Globus pallidus (tissue), 1 donor: ENCODE results near the gene RBBP8NL.

ENCODE experiments used
- DNase-seq: peaks from one replicate; pipeline ENCODE4 v3.0.0-alpha.2; 2015; ENCODE audit warnings: low spot score

Gene RBBP8NL

GRCh38 chr20:62461157-62461556, 33.8 kb upstream of the RBBP8NL start:
- no peak for DNase-seq

- no peak for DNase-seq
Observed at GRCh38 chr20:62460678-62461077, 33.3 kb upstream of the RBBP8NL start.

DNA sequence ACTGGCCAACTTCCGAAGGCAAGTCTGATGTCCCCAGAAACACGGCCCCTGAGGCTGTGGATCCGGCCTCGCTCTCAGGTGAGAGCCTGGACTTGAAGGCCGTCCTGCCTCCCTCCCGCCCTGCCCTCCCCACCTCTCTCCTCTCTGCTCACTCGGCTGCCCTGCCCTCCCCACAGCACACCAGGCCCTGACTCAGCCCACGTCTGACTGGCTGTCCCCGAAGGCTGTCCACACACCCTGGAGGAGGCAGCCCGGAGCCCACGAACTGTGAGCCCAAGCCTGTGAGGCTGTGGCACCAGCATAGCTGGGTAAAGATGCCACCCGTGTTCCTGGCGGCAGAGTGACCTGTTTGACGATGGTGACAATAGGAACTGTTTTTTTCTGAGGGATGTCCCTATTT, 32.1 kb upstream of the RBBP8NL start:
- DNase-seq, result no peak

DNA sequence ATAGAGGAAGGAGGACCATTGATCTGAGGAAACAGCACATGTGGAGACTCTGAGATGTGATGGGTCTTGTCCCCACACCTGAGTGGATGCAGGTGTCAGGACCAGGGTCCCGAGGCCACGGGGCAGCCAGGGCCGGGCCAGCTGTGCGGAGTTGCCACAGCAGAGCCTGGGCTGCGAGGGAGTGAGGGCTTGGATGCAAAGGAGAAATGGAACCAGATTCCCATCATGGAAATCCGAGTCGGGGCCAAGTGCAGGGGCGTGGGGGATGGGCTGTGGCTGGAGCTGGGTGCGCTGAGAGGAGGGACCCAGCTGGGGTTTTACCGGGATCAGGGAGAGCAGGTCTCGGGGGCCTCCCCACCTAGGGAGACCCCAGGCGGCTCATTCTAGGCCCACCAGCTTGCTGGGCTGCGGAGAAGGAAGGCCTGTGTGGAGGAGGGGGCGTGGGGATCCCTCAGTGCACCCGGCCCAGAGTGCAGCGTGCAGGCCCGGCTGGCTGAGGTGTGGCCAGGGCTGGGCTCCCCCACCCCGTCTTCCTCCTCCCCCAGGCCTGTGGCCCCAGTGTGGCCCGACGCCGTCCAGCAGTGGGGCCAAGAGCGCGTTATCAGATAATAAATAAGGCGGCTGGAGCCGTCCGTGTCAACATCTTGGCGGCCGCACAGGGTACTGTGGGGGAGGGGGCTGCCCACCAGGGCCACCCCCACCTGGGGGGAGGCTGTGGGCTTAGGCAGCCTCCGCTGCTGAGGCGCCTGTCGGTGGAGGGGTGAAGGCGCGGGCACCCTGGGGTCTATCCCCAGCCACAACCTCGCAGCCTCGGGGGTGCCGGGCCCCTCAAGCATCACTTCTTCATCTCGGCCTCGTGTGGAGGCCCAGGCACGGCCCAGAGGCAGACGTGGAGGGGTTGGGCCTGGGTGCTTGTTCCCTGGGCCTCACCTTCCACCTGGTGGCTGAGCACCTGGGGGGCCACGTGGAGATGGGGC, 31.2 kb upstream of the RBBP8NL start:
- DNase-seq, result no peak

- no peak for DNase-seq
Observed at GRCh38 chr20:62457831-62458230, 30.5 kb upstream of the RBBP8NL start.

- no peak for DNase-seq
Observed at GRCh38 chr20:62457098-62457497, 29.8 kb upstream of the RBBP8NL start.

- no peak for DNase-seq
Observed at GRCh38 chr20:62455929-62456328, 28.6 kb upstream of the RBBP8NL start.

DNA sequence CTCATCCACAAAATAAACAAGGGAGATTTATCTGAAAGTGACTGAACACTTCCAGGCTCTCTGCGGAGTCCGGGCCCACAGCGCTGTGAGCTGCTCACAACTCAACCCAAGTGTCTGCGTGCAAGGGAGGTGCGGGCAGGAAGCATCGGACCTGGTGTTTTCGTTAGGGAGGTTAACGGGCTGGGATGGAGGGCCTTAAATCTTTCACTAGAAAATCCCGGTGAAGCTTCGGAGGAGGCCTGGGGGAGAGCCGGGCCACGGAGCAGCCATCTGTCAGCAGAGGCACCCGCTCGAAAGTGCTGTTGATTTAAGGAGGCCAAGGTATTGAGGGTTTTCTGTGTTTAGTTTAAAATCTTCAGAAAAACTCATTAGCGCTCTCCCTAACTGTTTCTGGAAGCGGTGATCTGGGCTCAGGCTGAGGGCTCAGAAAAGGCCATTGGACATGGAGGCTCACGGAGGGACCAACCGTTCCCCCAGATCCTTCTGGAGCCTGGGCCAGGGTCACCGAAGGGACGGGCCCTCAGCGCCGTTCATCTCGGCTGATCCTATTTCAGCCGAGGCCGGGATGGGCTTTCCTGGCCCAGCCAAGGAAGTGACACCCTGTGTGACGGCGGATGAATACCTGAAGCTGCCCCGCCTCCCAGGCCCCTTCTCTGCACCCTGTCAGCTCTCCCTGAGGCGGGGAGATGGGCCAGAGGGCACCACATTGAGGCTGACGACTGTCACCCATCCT, 27.7 kb upstream of the RBBP8NL start:
- DNase-seq, result no peak

GRCh38 chr20:62453186-62453808, 26.0 kb upstream of the RBBP8NL start:
- DNase-seq, result no peak

DNA sequence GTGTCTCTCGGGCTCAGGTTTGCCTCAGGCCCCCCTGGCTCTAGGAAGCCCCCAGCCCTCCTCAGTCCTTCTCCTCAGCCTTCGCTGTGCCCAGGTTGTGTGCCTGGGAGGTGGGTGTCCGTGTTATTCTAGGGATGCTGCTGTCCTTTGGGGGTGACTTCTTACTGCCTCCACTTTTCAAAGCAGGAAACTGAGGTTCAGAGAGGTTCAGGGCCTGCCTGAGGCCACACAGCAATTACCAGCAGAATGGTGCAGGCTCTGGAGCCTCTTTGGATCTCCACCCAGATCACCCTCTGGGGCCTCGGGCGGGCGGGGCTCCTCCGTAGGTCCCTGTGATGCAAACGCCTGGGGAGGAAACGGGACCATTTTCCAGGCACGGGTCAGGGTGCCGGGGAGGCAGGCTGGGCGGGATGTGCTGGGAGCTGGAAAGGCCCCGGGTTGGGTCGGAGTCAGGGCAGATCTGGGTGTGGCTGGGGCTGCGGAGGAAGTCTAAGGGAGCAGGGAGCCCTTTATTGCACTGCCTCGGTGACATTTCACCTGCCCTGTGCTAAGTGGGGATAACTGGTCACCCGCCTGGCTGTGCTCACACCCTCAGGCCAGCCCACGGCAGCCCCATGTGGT, 25.2 kb upstream of the RBBP8NL start:
- DNase-seq, result no peak

GRCh38 chr20:62451970-62452369, 24.6 kb upstream of the RBBP8NL start:
- no peak for DNase-seq

DNA sequence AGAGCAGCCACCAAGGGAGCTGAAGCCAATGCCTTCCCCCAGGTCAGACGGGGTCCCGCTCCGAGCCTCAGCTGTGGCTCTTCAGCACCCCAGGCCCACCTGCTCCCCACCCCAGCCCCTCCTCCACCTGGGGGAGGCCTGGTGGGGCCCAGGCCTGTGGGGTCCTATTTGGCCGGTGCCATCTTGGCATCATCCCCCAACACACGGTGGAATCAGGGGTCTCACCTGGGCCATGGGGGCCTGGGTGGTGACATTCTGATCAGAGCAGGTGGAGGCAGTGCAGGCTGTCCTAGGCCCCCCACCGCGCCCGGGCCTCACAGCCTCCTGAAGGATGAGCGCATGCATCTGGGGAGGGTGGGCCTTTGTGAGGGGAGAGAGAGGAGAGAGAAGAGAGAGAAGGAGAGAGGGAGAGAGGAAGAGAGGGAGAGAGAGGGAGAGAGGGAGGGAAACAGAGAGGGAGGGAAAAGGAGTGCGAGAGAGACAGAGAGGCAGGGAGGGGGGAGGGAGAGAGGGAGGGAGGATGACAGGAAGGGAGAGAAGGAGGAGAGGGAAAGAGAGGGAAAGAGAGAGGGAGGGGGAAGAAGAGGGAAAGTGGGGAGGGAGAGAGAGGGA, 23.9 kb upstream of the RBBP8NL start:
- no peak for DNase-seq

- DNase-seq, result no peak
Observed at GRCh38 chr20:62449951-62450691, 22.8 kb upstream of the RBBP8NL start.

DNA sequence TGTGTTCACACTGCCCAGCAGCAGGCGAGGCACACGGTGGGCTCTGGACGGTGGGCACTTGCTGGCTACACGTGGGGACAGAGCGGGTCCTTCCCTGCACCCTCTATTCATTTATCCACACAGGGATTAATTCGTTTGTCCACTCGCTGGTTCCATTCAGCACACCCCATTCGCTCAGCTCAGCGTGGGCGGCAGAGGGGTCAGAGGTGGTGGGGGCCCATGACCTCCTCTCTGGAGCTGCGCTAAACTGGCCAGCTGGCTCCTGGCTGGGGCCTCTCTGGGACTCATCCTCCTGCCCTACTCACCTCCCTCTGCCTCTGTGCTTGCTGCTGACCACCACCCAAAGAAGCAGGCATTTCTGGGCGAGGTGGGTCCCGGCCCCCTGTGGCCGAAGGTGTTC, 21.4 kb upstream of the RBBP8NL start:
- no peak for DNase-seq

GRCh38 chr20:62448038-62448437, 20.7 kb upstream of the RBBP8NL start:
- no peak for DNase-seq

DNA sequence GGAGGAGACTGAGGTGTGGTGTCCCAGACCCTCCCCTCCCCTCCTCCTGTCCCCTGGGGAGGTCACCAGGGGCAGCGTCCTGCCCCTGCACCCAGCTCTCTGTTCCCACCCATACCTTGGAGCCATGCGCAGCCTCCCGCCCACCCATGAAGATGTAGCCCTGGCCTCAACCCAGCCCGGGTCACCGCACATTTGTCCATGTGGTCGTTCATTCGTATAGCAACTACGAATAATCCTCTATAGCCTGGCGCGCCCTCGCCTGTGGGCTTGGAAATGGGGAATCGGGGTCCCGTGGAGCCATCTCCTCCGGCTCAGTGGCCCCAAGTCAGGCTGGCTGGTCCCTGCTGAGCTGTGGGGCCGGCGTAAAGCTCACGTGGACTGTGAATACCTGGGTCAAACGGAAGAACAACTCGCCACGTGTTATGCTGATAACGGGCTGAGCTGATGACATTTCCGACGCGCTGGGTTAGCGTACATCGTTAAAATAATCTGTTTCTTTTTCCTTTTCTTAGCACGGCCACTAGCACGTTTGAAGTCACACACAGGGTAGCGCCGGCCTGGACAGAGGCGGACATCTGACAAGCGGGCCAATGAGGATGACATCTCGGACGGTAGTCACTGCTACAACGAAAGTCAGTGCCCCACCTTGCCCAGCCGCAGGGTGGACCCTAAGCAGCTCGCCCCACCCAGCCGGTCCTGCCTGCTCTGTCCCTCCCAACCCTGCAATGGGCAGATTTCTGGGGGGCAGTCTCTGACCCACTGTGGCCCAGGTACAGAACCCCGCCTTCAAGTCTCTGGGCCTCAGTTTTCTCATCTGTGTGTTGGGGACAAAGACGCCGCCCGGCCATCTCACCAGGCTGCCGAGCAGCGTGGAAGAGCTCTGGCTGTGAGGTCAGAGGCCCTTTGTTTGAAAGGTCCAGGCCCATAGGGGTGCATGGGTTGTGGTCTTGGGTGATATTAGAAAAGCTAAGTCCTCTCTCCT, 19.8 kb upstream of the RBBP8NL start:
- DNase-seq, result no peak

GRCh38 chr20:62446481-62446880, 19.1 kb upstream of the RBBP8NL start:
- DNase-seq, result no peak

DNA sequence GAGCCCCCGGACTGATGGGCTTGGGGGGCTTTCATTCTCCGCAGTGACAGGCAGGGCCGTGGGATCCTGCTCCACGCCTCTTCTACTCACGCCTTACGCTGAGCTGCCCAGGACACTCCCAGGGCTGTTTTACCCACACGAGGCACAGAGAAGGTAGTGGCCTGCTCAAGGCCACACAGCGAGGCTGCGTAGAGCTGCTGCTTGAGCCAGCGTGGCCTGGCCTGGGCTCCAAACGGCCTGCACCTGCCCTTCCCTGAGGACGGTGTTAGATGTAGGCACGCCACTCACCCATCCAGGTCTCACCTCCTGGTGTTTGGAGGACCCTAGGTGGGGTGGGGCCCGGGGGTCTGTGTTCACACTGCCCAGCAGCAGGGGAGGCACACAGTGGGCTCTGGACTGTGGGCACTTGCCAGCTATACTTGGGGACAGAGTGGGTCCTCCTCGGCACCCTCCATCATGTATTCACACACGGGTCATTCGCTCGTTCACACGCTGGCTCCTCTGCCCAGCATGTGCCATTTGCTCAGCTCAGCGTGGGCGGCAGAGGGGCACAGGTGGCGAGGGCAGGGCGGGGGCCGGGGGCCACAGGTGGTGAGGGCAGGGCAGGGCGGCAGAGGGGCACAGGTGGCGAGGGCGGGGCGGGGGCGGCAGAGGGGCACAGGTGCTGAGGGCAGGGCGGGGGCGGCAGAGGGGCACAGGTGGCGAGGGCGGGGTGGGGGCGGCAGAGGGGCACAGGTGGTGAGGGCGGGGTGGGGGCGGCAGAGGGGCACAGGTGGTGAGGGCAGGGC, 18.4 kb upstream of the RBBP8NL start:
- DNase-seq, result no peak

GRCh38 chr20:62444286-62444685, 16.9 kb upstream of the RBBP8NL start:
- no peak for DNase-seq
